Measurements from ENCODE around the gene MRPL34.

GRCh38 chr19:17307876-17308377 lies 2.3 kb downstream of the MRPL34 start:
- no peak for TF ChIP-seq POLR2A (IDR thresholded peaks at IDR 0.05)
- TF ChIP-seq, protein P1, sequence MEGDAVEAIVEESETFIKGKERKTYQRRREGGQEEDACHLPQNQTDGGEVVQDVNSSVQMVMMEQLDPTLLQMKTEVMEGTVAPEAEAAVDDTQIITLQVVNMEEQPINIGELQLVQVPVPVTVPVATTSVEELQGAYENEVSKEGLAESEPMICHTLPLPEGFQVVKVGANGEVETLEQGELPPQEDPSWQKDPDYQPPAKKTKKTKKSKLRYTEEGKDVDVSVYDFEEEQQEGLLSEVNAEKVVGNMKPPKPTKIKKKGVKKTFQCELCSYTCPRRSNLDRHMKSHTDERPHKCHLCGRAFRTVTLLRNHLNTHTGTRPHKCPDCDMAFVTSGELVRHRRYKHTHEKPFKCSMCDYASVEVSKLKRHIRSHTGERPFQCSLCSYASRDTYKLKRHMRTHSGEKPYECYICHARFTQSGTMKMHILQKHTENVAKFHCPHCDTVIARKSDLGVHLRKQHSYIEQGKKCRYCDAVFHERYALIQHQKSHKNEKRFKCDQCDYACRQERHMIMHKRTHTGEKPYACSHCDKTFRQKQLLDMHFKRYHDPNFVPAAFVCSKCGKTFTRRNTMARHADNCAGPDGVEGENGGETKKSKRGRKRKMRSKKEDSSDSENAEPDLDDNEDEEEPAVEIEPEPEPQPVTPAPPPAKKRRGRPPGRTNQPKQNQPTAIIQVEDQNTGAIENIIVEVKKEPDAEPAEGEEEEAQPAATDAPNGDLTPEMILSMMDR (IDR thresholded peaks at IDR 0.05) = no peak
- no peak for TF ChIP-seq POLR2AphosphoS5 (IDR thresholded peaks at IDR 0.05)

All from breast epithelium (tissue), 3 donors.